GM12878 (cell line): ENCODE results near the gene POLN.

Experiments
- CBFB ChIP-seq: IDR thresholded peaks from 2 replicates; pipeline ENCODE4 v1.6.1; 2016; ENCODE audit warnings: antibody characterized with exemption, low read depth
- CTCF ChIP-seq, 3 experiments: IDR thresholded peaks in 2 of 3; conservative IDR thresholded peaks in 1 of 3; 2 replicates each; pipeline ENCODE4 v1.5.1; 2011; ENCODE audit warnings: low read depth in 3 of 3, low read length in 3 of 3, mild to moderate bottlenecking in 3 of 3, control low read depth in 2 of 3, moderate library complexity in 2 of 3, inconsistent platforms in 1 of 3, mixed read lengths in 1 of 3; ENCODE audit not compliant: control insufficient read depth in 2 of 3, insufficient read depth in 1 of 3; ENCODE audit errors: extremely low read depth in 1 of 3
- EP300 ChIP-seq, 2 experiments: fragments of 150-350 bp in 1 of 2; IDR thresholded peaks; 2 replicates each; pipeline ENCODE4 v1.6.1; 2011 to 2012; ENCODE audit warnings: low read depth in 2 of 2, low read length in 2 of 2, borderline replicate concordance in 1 of 2, improper control_type of control experiment in 1 of 2, inconsistent platforms in 1 of 2; ENCODE audit not compliant: control insufficient read depth in 1 of 2
- GABPA ChIP-seq: IDR thresholded peaks from 2 replicates; pipeline ENCODE4 v1.6.1; 2014; ENCODE audit warnings: antibody characterized with exemption, low read depth, mild to moderate bottlenecking, inconsistent platforms
- HDAC2 ChIP-seq: fragments of 200-600 bp; sonication (generic); IDR thresholded peaks from 2 replicates; pipeline ENCODE4 v1.6.1; 2017
- HDGF ChIP-seq: fragments of 450-650 bp; IDR thresholded peaks from 2 replicates; pipeline ENCODE4 v1.6.1; 2016; ENCODE audit warnings: antibody characterized with exemption
- JUND ChIP-seq: IDR thresholded peaks from 2 replicates; pipeline ENCODE4 v1.6.1; 2012; ENCODE audit warnings: low read depth, mild to moderate bottlenecking, low read length, improper control_type of control experiment, moderate library complexity
- MAX ChIP-seq: IDR thresholded peaks from 2 replicates; pipeline ENCODE4 v1.6.1; 2012; ENCODE audit warnings: low read depth, low read length, improper control_type of control experiment
- REST ChIP-seq: IDR thresholded peaks from 2 replicates; pipeline ENCODE4 v1.6.1; 2012; ENCODE audit warnings: mild to moderate bottlenecking, low read depth, low read length
- SIN3A ChIP-seq: IDR thresholded peaks from 2 replicates; pipeline ENCODE4 v1.6.1; 2012; ENCODE audit warnings: low read depth, low read length, improper control_type of control experiment
- TCF7 ChIP-seq: IDR thresholded peaks from 2 replicates; pipeline ENCODE4 v1.6.1; 2014; ENCODE audit warnings: antibody characterized with exemption, borderline replicate concordance
- USF1 ChIP-seq: IDR thresholded peaks from 2 replicates; pipeline ENCODE4 v1.6.1; 2011; ENCODE audit warnings: borderline replicate concordance, low read depth, mild to moderate bottlenecking, moderate library complexity, mixed read lengths, low read length; ENCODE audit not compliant: insufficient read depth; ENCODE audit errors: extremely low read length
- WRNIP1 ChIP-seq: IDR thresholded peaks from 2 replicates; pipeline ENCODE4 v1.6.1; 2011; ENCODE audit warnings: low read depth, low read length, improper control_type of control experiment, borderline replicate concordance
- ZBTB40 ChIP-seq: fragments of 450-650 bp; IDR thresholded peaks from 2 replicates; pipeline ENCODE4 v1.6.1; 2016; ENCODE audit warnings: mild to moderate bottlenecking, moderate library complexity, borderline replicate concordance

- TF ChIP-seq CBFB (no peak), TCF7 (no peak), USF1 (no peak), HDAC2 (no peak), EP300 (IDR thresholded peaks at IDR 0.05; ENCODE audit: borderline replicate concordance in 1 of 2, control insufficient read depth in 1 of 2, low read depth in 2 of 2, low read length in 2 of 2) (no peak), SIN3A (no peak), REST (no peak), CTCF (IDR thresholded peaks at IDR 0.05 in 2 of 3, conservative IDR thresholded peaks at IDR 0.05 in 1 of 3; ENCODE audit: control insufficient read depth in 2 of 3, extremely low read depth in 1 of 3, insufficient read depth in 1 of 3, low read depth in 3 of 3, low read length in 3 of 3) (no peak), ZBTB40 (no peak), HDGF (no peak), JUND (no peak), WRNIP1 (no peak), GABPA (no peak), MAX (no peak)
These were observed 61.5 kb downstream of the POLN start for GRCh38 chr4:2180410-2180809.
